ENCODE measurements around the gene WWC2. TPM values are rescaled to one million over a fixed set of nuclear protein-coding genes. Genes with fewer than 3 reads are reported as not detected.

The WWC2 gene
- polyA plus RNA-seq, 2 of the 4 experiments (the other 2 are of a cell fraction), result 14.9 to 26.9 TPM

DNA sequence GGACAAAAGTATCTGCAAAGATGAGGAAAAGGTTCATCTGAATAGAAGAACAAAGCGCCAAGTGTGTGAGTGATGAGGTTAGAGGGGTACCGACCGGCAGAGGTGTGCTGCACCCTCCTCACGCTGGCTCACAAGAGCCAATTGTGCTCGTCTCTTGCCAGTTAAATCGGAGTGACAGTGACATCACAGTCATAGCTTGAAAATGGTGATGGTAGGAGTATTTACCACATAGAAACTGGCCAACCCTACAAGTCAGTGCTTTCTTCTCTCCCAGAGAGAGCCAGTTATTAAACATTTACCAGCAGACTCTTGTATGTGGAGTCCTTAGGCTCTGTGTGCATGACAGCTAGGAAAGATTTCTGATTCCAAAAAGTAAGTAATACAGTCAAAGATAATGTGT, 188.6 kb downstream of the WWC2 start:
- CTCF ChIA-PET, result no interaction called here
- Histone ChIP-seq H3K4me1 (peaks cover 9% of the 10 kb centered on the region; the same call in 1 of the 3 replicates), H3K4me3 (no peak overlapping the region), H3K4me2 (peak overlapping the region; percentile 32; the same call in 1 of the 3 replicates), H3K27ac (no peak overlapping the region), H3K9me3 (no peaks in the 10 kb centered on the region)
- 83% methylated on average over 6 of the region's 6 CpGs for WGBS (ENCODE audit: missing lambda C conversion rate)
- DNase-seq (ENCODE audit: low read depth in 1 of 2, low spot score in 1 of 2), result no peak
- ATAC-seq, result peak in 1 of 2 experiments; percentile 39; a peak in 1 of 6 replicates
- FAIRE-seq, result no peak
- POLR2A ChIA-PET, result no interaction called here
- TF ChIP-seq TP53 (CRISPR knock-in tag; IDR thresholded peaks at IDR 0.05), result no peak
- TF ChIP-seq FOXS1 (CRISPR knock-in tag; IDR thresholded peaks at IDR 0.05), result no peak
- TF ChIP-seq ZNF302 (CRISPR knock-in tag; IDR thresholded peaks at IDR 0.05), result no peak
- TF ChIP-seq, protein P1, sequence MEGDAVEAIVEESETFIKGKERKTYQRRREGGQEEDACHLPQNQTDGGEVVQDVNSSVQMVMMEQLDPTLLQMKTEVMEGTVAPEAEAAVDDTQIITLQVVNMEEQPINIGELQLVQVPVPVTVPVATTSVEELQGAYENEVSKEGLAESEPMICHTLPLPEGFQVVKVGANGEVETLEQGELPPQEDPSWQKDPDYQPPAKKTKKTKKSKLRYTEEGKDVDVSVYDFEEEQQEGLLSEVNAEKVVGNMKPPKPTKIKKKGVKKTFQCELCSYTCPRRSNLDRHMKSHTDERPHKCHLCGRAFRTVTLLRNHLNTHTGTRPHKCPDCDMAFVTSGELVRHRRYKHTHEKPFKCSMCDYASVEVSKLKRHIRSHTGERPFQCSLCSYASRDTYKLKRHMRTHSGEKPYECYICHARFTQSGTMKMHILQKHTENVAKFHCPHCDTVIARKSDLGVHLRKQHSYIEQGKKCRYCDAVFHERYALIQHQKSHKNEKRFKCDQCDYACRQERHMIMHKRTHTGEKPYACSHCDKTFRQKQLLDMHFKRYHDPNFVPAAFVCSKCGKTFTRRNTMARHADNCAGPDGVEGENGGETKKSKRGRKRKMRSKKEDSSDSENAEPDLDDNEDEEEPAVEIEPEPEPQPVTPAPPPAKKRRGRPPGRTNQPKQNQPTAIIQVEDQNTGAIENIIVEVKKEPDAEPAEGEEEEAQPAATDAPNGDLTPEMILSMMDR (IDR thresholded peaks at IDR 0.05), result no peak
- TF ChIP-seq BHLHE40 (IDR thresholded peaks at IDR 0.05; ENCODE audit: low read depth, low read length), result no peak
- TF ChIP-seq, protein P2, sequence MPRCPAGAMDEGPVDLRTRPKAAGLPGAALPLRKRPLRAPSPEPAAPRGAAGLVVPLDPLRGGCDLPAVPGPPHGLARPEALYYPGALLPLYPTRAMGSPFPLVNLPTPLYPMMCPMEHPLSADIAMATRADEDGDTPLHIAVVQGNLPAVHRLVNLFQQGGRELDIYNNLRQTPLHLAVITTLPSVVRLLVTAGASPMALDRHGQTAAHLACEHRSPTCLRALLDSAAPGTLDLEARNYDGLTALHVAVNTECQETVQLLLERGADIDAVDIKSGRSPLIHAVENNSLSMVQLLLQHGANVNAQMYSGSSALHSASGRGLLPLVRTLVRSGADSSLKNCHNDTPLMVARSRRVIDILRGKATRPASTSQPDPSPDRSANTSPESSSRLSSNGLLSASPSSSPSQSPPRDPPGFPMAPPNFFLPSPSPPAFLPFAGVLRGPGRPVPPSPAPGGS (IDR thresholded peaks at IDR 0.05), result no peak
- no peak for TF ChIP-seq MAZ (IDR thresholded peaks at IDR 0.05; ENCODE audit: borderline replicate concordance, low read depth, low read length)
- TF ChIP-seq JUNB (IDR thresholded peaks at IDR 0.05), result no peak
- no peak for TF ChIP-seq GATA3 (IDR thresholded peaks at IDR 0.05; ENCODE audit: borderline replicate concordance)
- no peak for TF ChIP-seq MYC (IDR thresholded peaks at IDR 0.05; ENCODE audit: borderline replicate concordance, low read length)
- TF ChIP-seq HOXB5 (CRISPR knock-in tag; IDR thresholded peaks at IDR 0.05), result no peak
- no peak for TF ChIP-seq FOSB (CRISPR knock-in tag; IDR thresholded peaks at IDR 0.05)
- TF ChIP-seq, protein P3, sequence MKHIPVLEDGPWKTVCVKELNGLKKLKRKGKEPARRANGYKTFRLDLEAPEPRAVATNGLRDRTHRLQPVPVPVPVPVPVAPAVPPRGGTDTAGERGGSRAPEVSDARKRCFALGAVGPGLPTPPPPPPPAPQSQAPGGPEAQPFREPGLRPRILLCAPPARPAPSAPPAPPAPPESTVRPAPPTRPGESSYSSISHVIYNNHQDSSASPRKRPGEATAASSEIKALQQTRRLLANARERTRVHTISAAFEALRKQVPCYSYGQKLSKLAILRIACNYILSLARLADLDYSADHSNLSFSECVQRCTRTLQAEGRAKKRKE (CRISPR knock-in tag; IDR thresholded peaks at IDR 0.05; ENCODE audit: low read depth), result no peak
- no peak for TF ChIP-seq KDM1A (IDR thresholded peaks at IDR 0.05; ENCODE audit: low read depth)
- no peak for TF ChIP-seq JUN (IDR thresholded peaks at IDR 0.05)
- no peak for TF ChIP-seq NFE2L2 (conservative IDR thresholded peaks at IDR 0.05; ENCODE audit: low read length)
- TF ChIP-seq, protein P4, sequence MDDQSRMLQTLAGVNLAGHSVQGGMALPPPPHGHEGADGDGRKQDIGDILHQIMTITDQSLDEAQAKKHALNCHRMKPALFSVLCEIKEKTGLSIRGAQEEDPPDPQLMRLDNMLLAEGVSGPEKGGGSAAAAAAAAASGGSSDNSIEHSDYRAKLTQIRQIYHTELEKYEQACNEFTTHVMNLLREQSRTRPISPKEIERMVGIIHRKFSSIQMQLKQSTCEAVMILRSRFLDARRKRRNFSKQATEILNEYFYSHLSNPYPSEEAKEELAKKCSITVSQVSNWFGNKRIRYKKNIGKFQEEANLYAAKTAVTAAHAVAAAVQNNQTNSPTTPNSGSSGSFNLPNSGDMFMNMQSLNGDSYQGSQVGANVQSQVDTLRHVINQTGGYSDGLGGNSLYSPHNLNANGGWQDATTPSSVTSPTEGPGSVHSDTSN (IDR thresholded peaks at IDR 0.05), result no peak
- no peak for TF ChIP-seq NPAS2 (CRISPR knock-in tag; IDR thresholded peaks at IDR 0.05; ENCODE audit: borderline replicate concordance)

DNA sequence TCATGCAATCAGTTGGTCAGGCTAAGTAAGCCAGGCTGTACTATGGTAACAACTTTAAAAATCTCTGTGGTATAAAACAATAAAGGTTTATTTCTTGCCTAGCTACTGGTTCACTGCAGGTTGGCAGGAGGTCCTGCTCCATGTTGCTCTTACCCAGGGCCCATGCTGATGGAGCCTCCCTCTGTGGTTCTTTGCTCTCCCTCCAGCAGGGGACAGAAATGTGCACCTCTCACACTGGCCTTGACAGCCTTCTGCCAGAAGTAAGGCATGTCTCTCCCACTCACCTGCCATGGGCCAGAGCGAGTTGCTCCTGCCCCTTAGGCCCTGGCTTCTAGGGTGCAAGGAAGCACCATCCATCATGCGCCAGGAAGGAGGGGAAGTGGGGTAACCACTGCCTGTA, 189.9 kb downstream of the WWC2 start:
- ChIA-PET CTCF (interaction anchor here (1.5 kb wide), 1 partner anchor 27 kb away, joined by 3 read pairs; no protein-coding TSS in a partner anchor), POLR2A (no interaction called here)
- DNase-seq (ENCODE audit: low read depth in 1 of 2, low spot score in 1 of 2), result peak in 1 of 2 experiments; percentile 4
- H3K4me3 ChIP-seq, result no peak overlapping the region
- no peak for FAIRE-seq
- H3K4me1 ChIP-seq, result peaks cover 9% of the 10 kb centered on the region; the same call in 1 of the 3 replicates
- 92% methylated on average over 2 of the region's 2 CpGs for WGBS (ENCODE audit: missing lambda C conversion rate)
- H3K9me3 ChIP-seq, result no peaks in the 10 kb centered on the region
- peak; percentile 50 to 58; a peak in 3 of 6 replicates for ATAC-seq
- H3K27ac ChIP-seq, result no peak overlapping the region
- H3K4me2 ChIP-seq, result no peak overlapping the region
- no peak for TF ChIP-seq CHD2 (IDR thresholded peaks at IDR 0.05; ENCODE audit: low read length, partially characterized antibody)
- TF ChIP-seq FOSL2 (IDR thresholded peaks at IDR 0.05), result no peak
- TF ChIP-seq FOSL2 (CRISPR knock-in tag; IDR thresholded peaks at IDR 0.05), result no peak
- TF ChIP-seq, protein P2 (IDR thresholded peaks at IDR 0.05), result no peak
- no peak for TF ChIP-seq CBX2 (IDR thresholded peaks at IDR 0.05; ENCODE audit: borderline replicate concordance, low read depth)
- no peak for TF ChIP-seq MAFK (IDR thresholded peaks at IDR 0.05; ENCODE audit: partially characterized antibody)
- TF ChIP-seq RARB (CRISPR knock-in tag; IDR thresholded peaks at IDR 0.05), result no peak
- no peak for TF ChIP-seq ZFP36 (IDR thresholded peaks at IDR 0.05; ENCODE audit: borderline replicate concordance, partially characterized antibody)
- TF ChIP-seq GATA3 (IDR thresholded peaks at IDR 0.05; ENCODE audit: borderline replicate concordance), result no peak
- TF ChIP-seq, protein P1 (IDR thresholded peaks at IDR 0.05), result no peak
- TF ChIP-seq TP53 (CRISPR knock-in tag; IDR thresholded peaks at IDR 0.05), result no peak

Data from A549 (cell line).